Esophagus squamous epithelium (tissue), 4 donors: Measurements from ENCODE around the gene LRRC71.

ENCODE experiments used
- CTCF ChIP-seq, 6 experiments: fragments of 450-650 bp in 4 of 6; fragments of 200-600 bp in 2 of 6; sonication (generic) in 2 of 6; IDR thresholded peaks; one replicate each; pipeline ENCODE4 v1.5.1; 2016 to 2019; ENCODE audit warnings: antibody characterized with exemption in 6 of 6, mild to moderate bottlenecking in 4 of 6, moderate library complexity in 4 of 6
- POLR2A ChIP-seq, 4 donors: fragments of 450-650 bp; IDR thresholded peaks; one replicate each; pipeline ENCODE4 v1.6.1; 2017; ENCODE audit warnings: antibody characterized with exemption in 4 of 4, mild to moderate bottlenecking in 4 of 4, moderate library complexity in 3 of 4

GRCh38 chr1:156887317-156887716, 33.1 kb upstream of the LRRC71 start:
- TF ChIP-seq CTCF (IDR thresholded peaks at IDR 0.05) (no peak), POLR2A (IDR thresholded peaks at IDR 0.05) (no peak)
